ENCODE measurements around the gene PLSCR4. TPM values are rescaled to one million over a fixed set of nuclear protein-coding genes. Genes with fewer than 3 reads are reported as not detected.

The PLSCR4 gene
- total RNA-seq, 1 experiment from 2014 or later, result 4.4 TPM

GRCh38 chr3:146157325-146158060, 93.4 kb downstream of the PLSCR4 start:
- TF ChIP-seq CTCF (IDR thresholded peaks at IDR 0.05; ENCODE audit: unreplicated experiment), result no peak
- BruUV-seq (replicated peaks), result no TSS peak
- Mint-ChIP-seq H3K27me3 (ENCODE audit: insufficient read depth, unreplicated experiment) (no peaks in the 10 kb centered on the region), H3K27ac (ENCODE audit: low read depth, unreplicated experiment) (peak overlapping the region; percentile 86), H3K36me3 (ENCODE audit: insufficient read depth, unreplicated experiment) (no peaks in the 10 kb centered on the region), H3K4me3 (ENCODE audit: unreplicated experiment) (peak overlapping the region; percentile 86), H3K4me1 (ENCODE audit: insufficient read depth, unreplicated experiment) (peaks cover 17% of the 10 kb centered on the region), H3K9me3 (ENCODE audit: unreplicated experiment) (no peaks in the 10 kb centered on the region)
- intact Hi-C loops (cut with micrococcal nuclease), result no loop called here
- DNase-seq (ENCODE audit: unreplicated experiment), result peak; percentile 30
- ChIA-PET POLR2A (interaction anchor here (0.6 to 5.6 kb wide), 17 partner anchors 8 to 387 kb away, joined by 3 to 54 read pairs (median 5); partner anchors contain the start of gene PLSCR1), CTCF (interaction anchor here (0.7 to 4.4 kb wide), 8 partner anchors 9 to 170 kb away, joined by 3 to 27 read pairs (median 3); no protein-coding TSS in a partner anchor)

GRCh38 chr3:146156666-146157314, 94.1 kb downstream of the PLSCR4 start:
- Mint-ChIP-seq H3K4me3 (ENCODE audit: unreplicated experiment) (peak overlapping the region; percentile 86), H3K9me3 (ENCODE audit: unreplicated experiment) (no peaks in the 10 kb centered on the region), H3K27ac (ENCODE audit: low read depth, unreplicated experiment) (peak overlapping the region; percentile 86), H3K4me1 (ENCODE audit: insufficient read depth, unreplicated experiment) (peaks cover 21% of the 10 kb centered on the region), H3K36me3 (ENCODE audit: insufficient read depth, unreplicated experiment) (no peaks in the 10 kb centered on the region), H3K27me3 (ENCODE audit: insufficient read depth, unreplicated experiment) (no peaks in the 10 kb centered on the region)
- ChIA-PET CTCF (interaction anchor here (0.6 to 4.4 kb wide), 13 partner anchors 9 to 96 kb away, joined by 3 to 27 read pairs (median 3); no protein-coding TSS in a partner anchor), POLR2A (interaction anchor here (0.9 to 5.6 kb wide), 15 partner anchors 8 to 388 kb away, joined by 3 to 54 read pairs (median 5); partner anchors contain the start of gene PLSCR1)
- no peak for TF ChIP-seq CTCF (IDR thresholded peaks at IDR 0.05; ENCODE audit: unreplicated experiment)
- BruUV-seq (replicated peaks), result no TSS peak
- intact Hi-C loops (cut with micrococcal nuclease), result no loop called here
- DNase-seq (ENCODE audit: unreplicated experiment), result peak; percentile 42

GRCh38 chr3:146156095-146156494, 94.8 kb downstream of the PLSCR4 start:
- peaks cover 21% of the 10 kb centered on the region for H3K4me1 Mint-ChIP-seq (ENCODE audit: insufficient read depth, unreplicated experiment)
- no peak for TF ChIP-seq CTCF (IDR thresholded peaks at IDR 0.05; ENCODE audit: unreplicated experiment)
- H3K4me3 Mint-ChIP-seq (ENCODE audit: unreplicated experiment), result peak overlapping the region; percentile 86
- BruUV-seq (replicated peaks), result no TSS peak
- ChIA-PET CTCF (interaction anchor here (0.5 to 4.4 kb wide), 14 partner anchors 10 to 424 kb away, joined by 3 to 27 read pairs (median 4); no protein-coding TSS in a partner anchor), POLR2A (interaction anchor here (0.9 to 5.6 kb wide), 11 partner anchors 7 to 78 kb away, joined by 3 to 54 read pairs (median 13); no protein-coding TSS in a partner anchor)
- H3K27me3 Mint-ChIP-seq (ENCODE audit: insufficient read depth, unreplicated experiment), result no peaks in the 10 kb centered on the region
- intact Hi-C loops (cut with micrococcal nuclease), result no loop called here
- DNase-seq (ENCODE audit: unreplicated experiment), result peak; percentile 47
- H3K9me3 Mint-ChIP-seq (ENCODE audit: unreplicated experiment), result no peaks in the 10 kb centered on the region
- H3K27ac Mint-ChIP-seq (ENCODE audit: low read depth, unreplicated experiment), result peak overlapping the region; percentile 86
- H3K36me3 Mint-ChIP-seq (ENCODE audit: insufficient read depth, unreplicated experiment), result peaks cover 7% of the 10 kb centered on the region

DNA sequence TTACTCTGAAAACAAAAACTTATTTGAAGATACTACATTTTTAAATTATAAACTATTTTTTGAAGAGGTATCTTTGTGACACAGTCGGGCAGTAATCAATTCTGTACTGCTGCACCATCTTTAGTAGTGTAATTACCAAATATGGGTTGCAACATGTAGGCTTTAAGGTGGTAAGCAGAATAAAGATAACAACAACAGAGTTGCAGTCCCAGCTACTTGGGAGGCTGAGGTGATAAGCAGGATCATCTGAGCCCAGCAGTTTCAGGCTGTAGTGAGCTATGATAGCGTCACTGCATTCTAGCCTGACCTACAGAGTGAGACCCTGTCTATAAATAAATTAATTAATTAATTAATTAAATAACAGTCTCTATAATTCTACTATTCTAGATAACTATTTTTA, 95.9 kb downstream of the PLSCR4 start:
- TF ChIP-seq CTCF (IDR thresholded peaks at IDR 0.05; ENCODE audit: unreplicated experiment), result no peak
- peaks cover 27% of the 10 kb centered on the region for H3K4me1 Mint-ChIP-seq (ENCODE audit: insufficient read depth, unreplicated experiment)

More for the DNA sequence above, 95.9 kb downstream of the PLSCR4 start:
- no peaks in the 10 kb centered on the region for H3K9me3 Mint-ChIP-seq (ENCODE audit: unreplicated experiment)
- H3K36me3 Mint-ChIP-seq (ENCODE audit: insufficient read depth, unreplicated experiment), result peaks cover 17% of the 10 kb centered on the region
- H3K4me3 Mint-ChIP-seq (ENCODE audit: unreplicated experiment), result no peak overlapping the region
- POLR2A ChIA-PET, result interaction anchor here (1.0 to 4.4 kb wide), 5 partner anchors 9 to 77 kb away, joined by 4 to 54 read pairs (median 13); no protein-coding TSS in a partner anchor
- CTCF ChIA-PET, result interaction anchor here (1.0 to 4.4 kb wide), 5 partner anchors 13 to 486 kb away, joined by 3 to 27 read pairs (median 5); no protein-coding TSS in a partner anchor
- intact Hi-C loops (cut with micrococcal nuclease), result no loop called here
- peak; percentile 13 for DNase-seq (ENCODE audit: unreplicated experiment)
- no peaks in the 10 kb centered on the region for H3K27me3 Mint-ChIP-seq (ENCODE audit: insufficient read depth, unreplicated experiment)
- no TSS peak for BruUV-seq (replicated peaks)
- peak overlapping the region; percentile 86 for H3K27ac Mint-ChIP-seq (ENCODE audit: low read depth, unreplicated experiment)

Measured in MCF 10A (cell line).